HG03442 (cell line): ENCODE results near the gene SLC25A1.

Experiments used
- ATAC-seq: cut with Tn5 transposase; IDR thresholded peaks from one replicate; pipeline ENCODE4 v1.9.1; 2021; ENCODE audit warnings: mild to moderate bottlenecking, moderate library complexity; ENCODE audit not compliant: unreplicated experiment

The SLC25A1 gene

GRCh38 chr22:19126309-19127273, 51.9 kb downstream of the SLC25A1 start:
- ATAC-seq = no peak
